GM19035 (cell line): ENCODE results near the gene MCRIP1.

ENCODE experiments used
- ATAC-seq: cut with Tn5 transposase; IDR thresholded peaks from one replicate; pipeline ENCODE4 v1.9.1; 2021; ENCODE audit not compliant: unreplicated experiment

Gene MCRIP1

GRCh38 chr17:81805707-81806460 lies 27.2 kb downstream of the MCRIP1 start:
- ATAC-seq: no peak

GRCh38 chr17:81804559-81805399 lies 28.3 kb downstream of the MCRIP1 start:
- no peak for ATAC-seq

GRCh38 chr17:81803728-81804558 lies 29.1 kb downstream of the MCRIP1 start, which contains the start of gene GCGR:
Gene GCGR (plus strand): TSS chr17:81804150. CDS start chr17:81809019, 4,869 bp downstream.
- no peak for ATAC-seq

- no peak for ATAC-seq
These were observed 30.0 kb downstream of the MCRIP1 start for GRCh38 chr17:81802856-81803643.

GRCh38 chr17:81802048-81802758 lies 30.9 kb downstream of the MCRIP1 start:
- ATAC-seq: no peak

- ATAC-seq: no peak
These were observed 31.8 kb downstream of the MCRIP1 start for GRCh38 chr17:81801327-81801726.

GRCh38 chr17:81794509-81794908 lies 38.6 kb downstream of the MCRIP1 start:
- no peak for ATAC-seq

GRCh38 chr17:81794074-81794476 lies 39.0 kb downstream of the MCRIP1 start:
- ATAC-seq: no peak

GRCh38 chr17:81792675-81793615 lies 40.1 kb downstream of the MCRIP1 start:
- ATAC-seq: no peak
